GM21526 (cell line): Measurements from ENCODE around the gene TM4SF5.

Experiments
- ATAC-seq: cut with Tn5 transposase; IDR thresholded peaks from one replicate; pipeline ENCODE4 v1.9.1; 2021; ENCODE audit warnings: moderate library complexity; ENCODE audit not compliant: unreplicated experiment, low FRiP score

Gene TM4SF5

DNA sequence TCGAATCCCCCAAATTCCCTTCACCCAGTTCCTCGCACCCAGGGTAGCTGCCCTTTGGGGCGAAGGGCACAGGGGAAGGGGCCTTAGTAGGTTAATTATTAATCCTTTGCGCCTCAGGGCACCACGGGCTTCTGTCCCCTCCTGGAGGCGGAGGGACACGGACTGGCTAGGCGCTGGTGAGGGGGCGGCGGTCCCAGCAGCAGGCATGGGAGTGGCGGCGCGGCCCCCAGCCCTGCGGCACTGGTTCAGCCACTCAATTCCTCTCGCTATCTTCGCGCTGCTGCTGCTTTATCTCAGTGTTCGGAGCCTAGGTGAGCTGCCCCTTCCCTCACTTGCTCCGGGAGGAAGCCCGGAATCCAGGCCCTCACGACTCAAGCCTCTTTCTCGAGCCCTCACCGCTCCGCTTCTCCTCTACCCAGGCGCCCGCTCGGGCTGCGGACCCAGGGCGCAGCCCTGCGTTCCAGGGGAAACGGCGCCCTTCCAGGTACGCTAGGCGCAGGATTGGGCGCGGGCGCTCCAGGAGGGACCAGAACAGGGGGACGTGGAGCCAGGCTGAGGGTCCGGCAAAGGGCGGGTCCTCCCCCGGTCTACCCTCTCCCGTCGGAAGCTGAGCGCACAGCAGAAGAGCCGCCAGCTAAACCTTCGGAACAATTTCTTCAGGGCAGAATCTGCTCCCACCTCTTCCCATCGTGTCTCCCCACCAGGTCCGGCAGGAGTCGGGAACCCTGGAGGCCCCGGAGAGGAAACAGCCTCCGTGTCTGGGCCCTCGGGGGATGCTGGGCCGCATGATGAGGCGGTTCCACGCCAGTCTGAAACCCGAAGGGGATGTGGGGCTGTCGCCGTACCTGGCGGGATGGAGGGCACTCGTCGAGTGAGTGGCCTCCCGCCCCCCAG, 17.4 kb downstream of the TM4SF5 start, which contains the start of gene GLTPD2:
Gene GLTPD2, plus strand, starts transcription at position 158 of the 894 bp plus-strand sequence. Its CDS starts 48 bp downstream, at position 206.
- ATAC-seq, result no peak

GRCh38 chr17:4789701-4789950, 17.9 kb downstream of the TM4SF5 start:
- ATAC-seq, result no peak

- peak; percentile 68 for ATAC-seq
Observed at GRCh38 chr17:4789951-4790704, 18.4 kb downstream of the TM4SF5 start.

GRCh38 chr17:4790705-4791088, 19.0 kb downstream of the TM4SF5 start:
- no peak for ATAC-seq

- no peak for ATAC-seq
Observed at GRCh38 chr17:4795168-4795567, 23.5 kb downstream of the TM4SF5 start.

DNA sequence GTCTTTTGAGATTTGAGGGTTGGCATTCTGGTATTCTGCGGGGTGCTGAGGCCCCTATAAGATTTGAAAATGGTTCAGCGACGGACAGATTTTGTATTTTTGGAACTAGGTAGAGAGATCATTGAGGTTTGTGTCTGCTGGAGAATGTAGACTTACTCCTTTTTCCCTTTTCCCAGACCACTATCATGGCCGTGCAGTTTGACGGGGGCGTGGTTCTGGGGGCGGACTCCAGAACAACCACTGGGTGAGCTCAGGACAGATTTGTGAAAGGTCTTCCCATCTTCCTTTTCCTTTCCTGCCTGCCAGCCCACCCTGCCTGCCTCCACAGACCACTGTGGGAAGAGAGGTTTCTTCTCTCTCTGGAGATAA, 24.9 kb downstream of the TM4SF5 start:
- ATAC-seq, result no peak

GRCh38 chr17:4800462-4801196, 28.9 kb downstream of the TM4SF5 start:
- ATAC-seq, result no peak

- no peak for ATAC-seq
Observed at GRCh38 chr17:4802228-4802627, 30.5 kb downstream of the TM4SF5 start, which contains the start of gene C17orf114. Gene C17orf114 (minus strand): TSS chr17:4802328.

DNA sequence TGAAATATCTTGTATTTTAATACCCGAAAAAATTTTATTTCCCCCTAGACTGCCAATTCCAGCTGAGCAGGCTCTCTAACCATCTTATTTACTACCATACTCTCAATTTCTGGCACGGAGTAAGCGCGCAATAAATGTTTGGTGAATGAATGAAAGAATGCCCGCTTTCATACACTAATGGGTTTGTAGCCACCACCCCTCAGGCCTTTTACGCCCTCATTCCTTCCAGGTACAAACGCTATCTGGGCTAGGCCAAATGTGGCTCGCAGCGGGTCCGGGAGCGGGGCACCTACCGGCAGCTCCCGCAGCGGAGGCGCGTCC, 34.7 kb downstream of the TM4SF5 start:
- no peak for ATAC-seq

DNA sequence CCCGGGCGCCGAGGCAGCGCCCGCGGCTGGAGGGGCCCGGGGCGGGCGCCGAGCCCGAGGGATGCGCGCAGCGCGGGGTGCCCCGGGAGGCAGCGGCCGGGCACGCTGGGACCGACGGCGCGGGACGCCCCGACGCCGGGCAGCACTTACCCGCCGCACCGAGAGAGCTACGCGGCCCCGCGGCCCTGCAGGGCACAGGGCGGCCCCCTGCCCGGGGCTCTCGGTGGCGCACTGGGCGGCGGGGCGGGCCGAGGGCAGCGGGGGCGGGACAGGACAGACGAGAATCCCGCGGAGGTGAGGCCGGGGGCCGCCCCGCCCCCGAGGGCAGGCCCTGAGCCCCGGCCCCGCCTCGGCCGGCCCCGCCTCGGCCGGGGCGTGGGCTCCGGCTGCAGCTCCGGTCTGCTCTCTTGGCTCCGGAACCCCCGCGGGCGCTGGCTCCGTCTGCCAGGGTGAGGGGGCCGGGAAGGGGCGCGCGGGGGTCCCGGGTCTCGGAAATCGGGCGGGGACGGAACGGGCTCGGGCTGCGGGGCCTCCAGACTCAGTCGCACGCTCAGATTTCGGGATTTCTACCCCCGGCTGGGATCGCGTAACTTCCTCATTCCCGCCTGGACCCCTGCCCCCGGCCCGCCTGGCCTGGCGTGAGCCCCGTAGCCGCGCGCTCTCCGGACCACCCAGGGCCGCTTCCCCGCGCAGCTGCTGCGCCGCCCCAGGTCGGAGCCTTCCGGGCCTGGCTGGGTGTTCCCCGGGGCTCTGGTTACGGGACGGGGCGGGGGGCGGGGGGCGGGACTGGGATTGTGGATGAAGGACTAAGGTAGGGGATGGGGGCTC, 35.3 kb downstream of the TM4SF5 start, which contains the start of gene PLD2:
Gene PLD2, plus strand, starts transcription at position 376 of the 828 bp plus-strand sequence. CDS start 621 bp downstream, outside the sequence.
- ATAC-seq, result no peak

GRCh38 chr17:4807605-4808377, 36.1 kb downstream of the TM4SF5 start:
- no peak for ATAC-seq

DNA sequence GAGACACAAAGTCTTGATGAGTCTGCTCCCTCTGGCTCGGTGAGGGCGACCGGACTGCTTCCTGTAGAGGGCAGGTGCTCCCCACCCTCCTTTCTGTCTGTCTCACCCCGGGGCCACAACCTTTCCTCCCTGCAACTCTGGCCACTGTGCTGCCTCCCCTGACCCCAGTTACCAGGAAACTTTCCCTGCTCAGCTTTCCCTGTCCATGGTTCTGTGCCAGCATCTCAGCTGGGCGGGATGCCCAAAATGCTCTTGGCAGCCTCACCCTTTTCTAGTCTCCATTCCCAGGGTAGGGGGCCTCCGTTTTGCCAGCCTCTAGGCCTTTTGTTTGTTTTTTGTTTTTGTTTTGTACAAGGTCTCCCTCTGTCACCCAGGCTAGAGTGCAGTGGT, 36.7 kb downstream of the TM4SF5 start:
- no peak for ATAC-seq

GRCh38 chr17:4810696-4811290, 39.1 kb downstream of the TM4SF5 start:
- ATAC-seq, result no peak

DNA sequence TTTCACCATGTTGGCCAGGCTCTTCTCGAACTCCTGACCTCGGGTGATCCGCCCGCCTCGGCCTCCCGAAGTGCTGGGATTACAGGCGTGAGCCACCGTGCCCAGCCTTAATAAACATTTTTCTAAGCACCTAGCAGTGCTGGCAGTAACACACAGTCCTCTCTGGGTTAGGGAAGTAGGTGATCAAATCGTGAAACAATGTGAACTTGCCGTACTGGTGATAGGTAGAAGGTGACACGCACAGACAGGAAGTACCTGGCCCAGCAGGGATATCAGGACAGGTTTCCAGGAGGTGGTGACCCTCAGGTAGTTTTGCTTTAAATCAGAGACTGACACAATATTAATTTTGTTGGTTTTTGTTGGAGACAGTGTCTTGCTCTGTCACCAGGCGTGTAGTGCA, 39.8 kb downstream of the TM4SF5 start:
- ATAC-seq, result no peak

- no peak for ATAC-seq
Observed at GRCh38 chr17:4812690-4813089, 41.0 kb downstream of the TM4SF5 start.

DNA sequence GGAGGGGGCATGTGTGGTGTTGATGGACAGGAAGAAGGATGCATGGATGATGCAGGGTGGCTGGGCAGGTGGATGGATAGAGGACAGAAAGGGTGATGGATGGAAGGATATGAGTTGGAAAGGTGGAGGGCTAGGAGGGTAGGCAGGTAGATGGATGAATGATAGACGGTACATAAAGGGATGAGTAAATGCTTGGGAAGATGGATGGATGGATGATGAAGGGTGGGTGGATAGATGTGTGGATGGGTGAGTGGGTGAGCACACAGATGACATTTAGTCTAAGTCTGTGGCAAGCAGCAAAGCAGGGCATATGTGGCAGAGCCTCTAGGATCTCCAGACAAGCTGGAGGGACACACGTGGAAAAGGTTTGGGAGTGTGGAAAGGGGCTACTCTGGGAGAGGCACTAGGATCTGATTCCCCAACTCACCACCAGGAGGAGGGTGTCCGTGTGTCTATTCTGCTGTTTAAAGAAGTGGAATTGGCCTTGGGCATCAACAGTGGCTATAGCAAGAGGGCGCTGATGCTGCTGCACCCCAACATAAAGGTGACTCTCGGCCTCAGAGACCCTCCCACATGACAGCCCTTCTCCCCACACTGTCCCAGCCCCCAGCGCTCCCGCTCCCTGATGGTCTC, 43.5 kb downstream of the TM4SF5 start:
- ATAC-seq, result no peak

GRCh38 chr17:4816826-4817225, 45.1 kb downstream of the TM4SF5 start:
- no peak for ATAC-seq

DNA sequence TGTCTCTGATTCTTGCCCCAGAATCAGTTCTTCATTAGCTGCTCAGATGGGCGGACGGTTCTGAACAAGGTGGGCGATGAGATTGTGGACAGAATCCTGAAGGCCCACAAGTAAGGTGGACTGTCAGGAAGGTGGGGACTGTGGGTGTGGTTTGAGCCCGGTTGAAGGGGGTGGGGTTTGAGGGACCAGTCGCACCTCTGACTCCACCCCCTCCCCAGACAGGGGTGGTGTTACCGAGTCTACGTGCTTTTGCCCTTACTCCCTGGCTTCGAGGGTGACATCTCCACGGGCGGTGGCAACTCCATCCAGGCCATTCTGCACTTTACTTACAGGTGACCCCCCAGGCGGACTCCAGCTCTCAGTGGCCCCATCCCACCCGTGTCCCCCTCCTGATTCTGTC, 46.6 kb downstream of the TM4SF5 start:
- ATAC-seq, result no peak

- ATAC-seq, result no peak
Observed at GRCh38 chr17:4822835-4823234, 51.1 kb downstream of the TM4SF5 start.
